Subcutaneous adipose tissue (tissue), 4 donors: ENCODE data around the gene SLC10A7. TPM values are rescaled to one million over a fixed set of nuclear protein-coding genes. Genes with fewer than 3 reads are reported as not detected.

Experiments used
- CTCF ChIP-seq: fragments of 450-650 bp; IDR thresholded peaks from one replicate; pipeline ENCODE4 v1.5.1; 2016; ENCODE audit warnings: low read depth, mild to moderate bottlenecking, control low read depth, antibody characterized with exemption, moderate library complexity
- total RNA-seq, 4 donors: library from RNA; depleted of rRNA; stranded (reverse); fragments of >200 nt; gene quantifications; one replicate each; pipeline ENCODE4 v1.1.0, GENCODE V29; 2016

The SLC10A7 gene
- total RNA-seq, 4 donors from 2014 or later = 10.2 to 18.1 (median 12.9) TPM

GRCh38 chr4:146327859-146328650, 193.7 kb downstream of the SLC10A7 start:
- no peak for TF ChIP-seq CTCF

- no peak for TF ChIP-seq CTCF
Observed at GRCh38 chr4:146318894-146319293, 202.8 kb downstream of the SLC10A7 start.

- no peak for TF ChIP-seq CTCF
Observed at GRCh38 chr4:146317783-146318182, 204.0 kb downstream of the SLC10A7 start.

- TF ChIP-seq CTCF = no peak
Observed at GRCh38 chr4:146315184-146315583, 206.6 kb downstream of the SLC10A7 start.

GRCh38 chr4:146311238-146311970, 210.3 kb downstream of the SLC10A7 start:
- TF ChIP-seq CTCF = no peak

GRCh38 chr4:146310319-146311021, 211.3 kb downstream of the SLC10A7 start:
- TF ChIP-seq CTCF = no peak

GRCh38 chr4:146308951-146309350, 212.8 kb downstream of the SLC10A7 start:
- TF ChIP-seq CTCF = no peak
